Dendritic cell treated with granulocyte-macrophage colony-stimulating factor and Interleukin-4, amounts not matched to agents 40 ng/mL and 50 ng/mL, for 4 days (primary cell): ENCODE data around the gene UPB1.
A peak's percentile ranks its signal among the peaks of the same experiment; 100 is the strongest.

Experiments
- H3K27ac Mint-ChIP-seq: one replicate; pipeline ENCODE4 v1.8.0; 2022; ENCODE audit warnings: mild to moderate bottlenecking, mixed read lengths
- H3K27me3 Mint-ChIP-seq: one replicate; pipeline ENCODE4 v1.8.0; 2022; ENCODE audit warnings: mild to moderate bottlenecking, mixed read lengths
- H3K36me3 Mint-ChIP-seq: one replicate; pipeline ENCODE4 v1.8.0; 2022; ENCODE audit warnings: low read depth, mixed read lengths
- H3K4me1 Mint-ChIP-seq: one replicate; pipeline ENCODE4 v1.8.0; 2022; ENCODE audit warnings: low read depth, mixed read lengths
- H3K4me3 Mint-ChIP-seq: one replicate; pipeline ENCODE4 v1.8.0; 2022; ENCODE audit warnings: mild to moderate bottlenecking, moderate library complexity, mixed read lengths
- H3K9me3 Mint-ChIP-seq: one replicate; pipeline ENCODE4 v1.8.0; 2022; ENCODE audit warnings: mixed read lengths
- intact Hi-C: fragments of 100-400 bp; cut with micrococcal nuclease; formaldehyde crosslinking; loops from one replicate; pipeline ENCODE4 v1.15.0; 2022

UPB1 gene

DNA sequence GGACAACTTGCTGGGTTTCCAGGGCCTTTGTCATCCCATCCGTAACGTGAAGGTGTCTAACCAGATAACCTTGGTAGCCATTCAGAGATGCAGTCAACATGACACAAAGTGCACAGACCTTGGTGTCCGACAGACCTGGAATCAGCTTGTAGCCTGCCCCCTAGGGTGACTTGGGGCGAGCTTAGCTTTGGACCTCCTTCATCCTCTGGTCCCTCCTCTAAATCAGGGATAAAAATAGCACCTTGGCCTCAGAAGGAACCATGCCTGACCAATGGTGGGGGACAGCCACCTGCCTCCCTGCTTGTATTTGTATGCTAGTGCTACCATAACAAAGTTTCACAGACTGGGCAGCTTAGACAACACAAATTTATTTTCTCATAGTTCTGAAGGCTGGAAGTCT is 64.3 kb downstream of the UPB1 start:
- no peaks in the 10 kb centered on the region for H3K27me3 Mint-ChIP-seq
- intact Hi-C loops: no loop called here
- H3K9me3 Mint-ChIP-seq: no peaks in the 10 kb centered on the region
- peaks cover 71% of the 10 kb centered on the region for H3K36me3 Mint-ChIP-seq
- H3K4me3 Mint-ChIP-seq: no peak overlapping the region
- H3K4me1 Mint-ChIP-seq: peaks cover 38% of the 10 kb centered on the region
- no peak overlapping the region for H3K27ac Mint-ChIP-seq

DNA sequence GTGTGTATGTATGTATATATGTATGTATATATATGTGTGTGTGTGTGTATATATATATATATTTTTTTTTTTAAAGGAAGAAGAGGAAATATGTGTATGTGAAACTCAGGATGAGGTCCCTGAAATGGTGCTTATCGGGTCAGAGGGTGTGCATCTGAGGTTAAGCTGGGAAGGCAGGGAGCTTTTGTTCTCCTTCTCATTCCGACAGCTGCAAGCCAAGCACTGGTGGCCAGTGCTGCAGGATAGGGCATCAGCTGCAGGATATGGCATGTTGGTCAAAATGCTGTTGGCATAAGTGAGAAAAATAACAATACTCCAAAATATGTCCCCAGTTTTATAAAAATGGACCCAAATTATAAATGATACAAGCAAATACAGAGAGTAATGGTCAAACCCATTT is 68.1 kb downstream of the UPB1 start:
- Mint-ChIP-seq H3K27ac (no peak overlapping the region), H3K27me3 (no peaks in the 10 kb centered on the region), H3K4me3 (no peak overlapping the region), H3K4me1 (peaks cover 26% of the 10 kb centered on the region), H3K36me3 (peaks cover 78% of the 10 kb centered on the region), H3K9me3 (no peaks in the 10 kb centered on the region)
- intact Hi-C loops: no loop called here

DNA sequence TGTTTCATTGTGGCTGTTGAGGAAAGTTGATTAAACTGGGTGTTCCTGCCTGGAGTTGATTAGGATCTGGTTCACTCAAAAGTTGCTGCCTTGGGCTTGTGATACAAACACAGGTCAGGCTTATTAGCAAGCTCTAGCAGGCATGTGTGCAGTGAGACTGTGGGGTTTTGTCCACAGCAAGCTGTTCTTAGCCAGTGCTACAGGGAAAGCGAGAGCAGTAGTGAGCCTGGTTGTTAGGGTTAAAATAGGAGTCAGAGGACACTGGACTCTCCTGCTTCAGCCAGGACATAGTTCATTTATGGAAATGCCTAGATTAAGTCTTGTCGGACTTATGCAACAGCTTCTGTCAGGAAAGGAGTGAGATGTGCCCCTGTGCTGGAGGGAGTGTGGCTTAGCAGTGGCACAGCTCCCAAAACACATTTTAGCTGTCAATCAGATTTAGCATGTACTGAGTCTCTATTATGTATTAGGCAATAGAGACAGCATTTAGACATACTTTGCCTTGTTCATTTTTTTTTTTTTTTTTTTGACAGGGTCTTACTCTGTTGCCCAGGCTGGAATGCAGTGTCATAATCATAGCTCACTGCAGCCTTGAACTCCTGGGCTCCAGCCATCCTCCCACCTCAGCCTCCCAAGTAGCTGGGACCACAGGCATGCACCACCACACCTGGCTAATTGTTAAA is 69.4 kb downstream of the UPB1 start:
- H3K4me3 Mint-ChIP-seq: no peak overlapping the region
- peaks cover 18% of the 10 kb centered on the region for H3K4me1 Mint-ChIP-seq
- intact Hi-C loops: no loop called here
- H3K9me3 Mint-ChIP-seq: no peaks in the 10 kb centered on the region
- no peak overlapping the region for H3K27ac Mint-ChIP-seq
- H3K36me3 Mint-ChIP-seq: peaks cover 75% of the 10 kb centered on the region
- no peaks in the 10 kb centered on the region for H3K27me3 Mint-ChIP-seq

DNA sequence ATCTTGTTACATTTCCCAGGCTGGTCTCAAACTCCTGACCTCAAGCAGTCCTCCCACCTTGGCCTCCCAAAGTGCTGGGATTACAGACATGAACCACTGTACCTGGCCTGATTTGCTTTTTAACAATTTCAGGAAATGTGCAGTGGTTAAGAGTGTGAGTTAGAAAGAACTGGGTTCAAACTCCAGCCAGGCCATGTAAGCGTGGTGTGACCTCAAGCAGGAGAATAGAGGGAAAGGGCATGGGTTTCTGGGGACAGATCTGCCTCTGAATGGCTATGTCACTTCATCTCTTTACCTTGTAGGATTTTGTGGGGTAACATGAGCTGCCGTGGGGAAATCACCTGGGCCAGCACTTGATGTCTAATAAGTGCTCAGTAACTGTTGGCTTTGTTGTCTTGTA is 69.9 kb downstream of the UPB1 start:
- Mint-ChIP-seq H3K4me1 (peaks cover 18% of the 10 kb centered on the region), H3K9me3 (no peaks in the 10 kb centered on the region), H3K27ac (no peak overlapping the region), H3K4me3 (no peak overlapping the region), H3K36me3 (peaks cover 78% of the 10 kb centered on the region), H3K27me3 (no peaks in the 10 kb centered on the region)
- intact Hi-C loops: no loop called here

DNA sequence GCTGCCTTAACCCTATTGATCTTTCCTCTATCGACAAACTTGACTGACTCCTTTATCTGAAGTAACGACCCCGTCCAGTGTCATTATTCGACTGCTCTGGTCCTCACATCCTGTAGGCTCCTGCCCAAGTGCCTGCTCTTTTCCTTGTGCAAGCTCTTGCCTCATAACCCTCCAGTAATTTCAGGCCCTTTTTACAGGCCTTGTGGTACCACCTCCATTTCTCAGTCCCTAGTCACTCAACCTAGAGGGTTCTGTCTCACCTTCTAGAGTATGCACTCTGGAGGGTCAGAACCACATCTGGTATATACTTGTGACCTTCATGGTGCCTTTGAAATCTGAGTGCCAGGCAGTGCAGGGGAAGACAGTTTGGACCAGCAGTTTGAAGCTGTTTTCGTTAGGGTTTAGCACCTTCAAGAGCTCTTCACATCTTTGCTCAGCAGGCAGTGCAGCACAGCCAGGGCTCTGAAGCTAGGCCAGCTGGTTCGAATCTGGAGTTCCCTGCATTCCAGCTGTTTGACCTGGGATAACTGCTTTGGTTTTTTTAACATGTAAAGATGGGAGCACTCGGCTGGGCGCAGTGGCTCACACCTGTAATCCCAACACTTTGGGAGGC is 71.9 kb downstream of the UPB1 start:
- peaks cover 86% of the 10 kb centered on the region for H3K36me3 Mint-ChIP-seq
- H3K27me3 Mint-ChIP-seq: no peaks in the 10 kb centered on the region
- intact Hi-C loops: no loop called here
- no peak overlapping the region for H3K27ac Mint-ChIP-seq
- H3K4me1 Mint-ChIP-seq: peaks cover 18% of the 10 kb centered on the region
- no peaks in the 10 kb centered on the region for H3K9me3 Mint-ChIP-seq
- no peak overlapping the region for H3K4me3 Mint-ChIP-seq

DNA sequence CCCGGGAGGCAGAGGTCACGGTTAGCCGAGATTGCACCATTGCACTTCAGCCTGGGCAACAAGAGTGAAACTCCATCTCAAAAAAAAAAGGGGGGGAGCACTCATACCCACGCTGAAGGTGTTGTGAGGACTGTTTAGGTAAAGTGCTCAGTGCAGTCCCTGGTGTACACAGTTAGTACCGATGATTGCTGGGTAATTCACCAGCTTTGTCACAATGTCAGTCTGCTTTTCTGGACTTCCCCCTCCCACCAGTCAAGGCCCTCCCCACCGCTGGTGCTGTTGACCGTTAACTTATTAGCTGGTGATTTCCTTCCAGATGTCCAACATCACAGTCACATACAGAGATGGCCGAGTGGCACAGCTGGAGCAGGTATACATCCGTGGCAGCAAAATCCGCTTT is 72.5 kb downstream of the UPB1 start:
- H3K9me3 Mint-ChIP-seq: no peaks in the 10 kb centered on the region
- peaks cover 88% of the 10 kb centered on the region for H3K36me3 Mint-ChIP-seq
- intact Hi-C loops: no loop called here
- no peak overlapping the region for H3K27ac Mint-ChIP-seq
- H3K4me3 Mint-ChIP-seq: no peak overlapping the region
- no peaks in the 10 kb centered on the region for H3K27me3 Mint-ChIP-seq
- peaks cover 18% of the 10 kb centered on the region for H3K4me1 Mint-ChIP-seq

DNA sequence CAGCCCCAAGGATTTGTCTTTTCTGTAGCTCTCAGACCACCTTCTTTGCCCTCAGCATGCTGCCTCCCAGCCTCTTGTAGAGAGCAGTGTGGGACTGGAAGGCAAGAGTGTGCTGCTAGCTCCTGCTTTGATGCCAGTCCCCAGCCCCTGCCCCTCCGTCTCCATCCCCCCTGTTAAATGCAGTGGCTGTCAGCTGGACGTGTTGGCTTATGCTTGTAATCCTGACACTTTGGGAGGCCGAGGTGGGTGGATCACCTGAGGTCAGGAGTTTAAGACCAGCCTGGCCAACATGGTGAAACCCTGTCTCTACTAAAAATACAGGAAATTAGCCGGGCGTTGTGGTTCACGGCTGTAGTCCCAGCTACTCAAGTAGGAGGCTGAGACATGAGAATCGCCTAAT is 76.1 kb downstream of the UPB1 start:
- Mint-ChIP-seq H3K4me3 (no peak overlapping the region), H3K27me3 (no peaks in the 10 kb centered on the region), H3K9me3 (no peaks in the 10 kb centered on the region), H3K27ac (no peak overlapping the region), H3K36me3 (peaks cover 92% of the 10 kb centered on the region), H3K4me1 (peaks cover 5% of the 10 kb centered on the region)
- intact Hi-C loops: no loop called here

DNA sequence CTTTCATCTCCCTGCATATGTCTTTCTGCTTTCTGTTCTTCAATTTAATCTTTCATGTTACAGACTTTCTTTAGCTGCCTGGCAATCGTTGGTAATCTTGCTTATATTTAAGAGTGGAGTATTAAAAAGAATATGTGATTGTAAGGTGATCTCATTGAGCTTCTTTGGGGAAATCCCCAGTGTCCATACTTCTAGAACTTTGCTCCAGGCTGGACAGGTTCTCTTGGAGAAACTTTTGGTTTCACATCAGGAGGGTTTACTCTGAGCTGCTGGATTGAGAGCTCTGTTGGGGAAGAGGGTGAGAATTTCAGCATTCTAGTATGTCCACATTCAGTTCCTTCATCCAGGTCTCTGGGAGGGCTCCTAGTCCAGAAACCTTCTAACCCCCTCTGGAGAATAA is 81.6 kb downstream of the UPB1 start:
- no peaks in the 10 kb centered on the region for H3K27me3 Mint-ChIP-seq
- peaks cover 6% of the 10 kb centered on the region for H3K4me1 Mint-ChIP-seq
- H3K4me3 Mint-ChIP-seq: no peak overlapping the region
- intact Hi-C loops: no loop called here
- H3K27ac Mint-ChIP-seq: peak overlapping the region; percentile 55
- H3K9me3 Mint-ChIP-seq: no peaks in the 10 kb centered on the region
- peaks cover 65% of the 10 kb centered on the region for H3K36me3 Mint-ChIP-seq
